Measurements from ENCODE around the gene SLC11A2. TPM values are rescaled to one million over a fixed set of nuclear protein-coding genes. Genes with fewer than 3 reads are reported as not detected.

SLC11A2 gene
- 76.4 and 78.5 TPM in 2 replicates for total RNA-seq (2014; rRNA removed; shearing (Covaris generic))

DNA sequence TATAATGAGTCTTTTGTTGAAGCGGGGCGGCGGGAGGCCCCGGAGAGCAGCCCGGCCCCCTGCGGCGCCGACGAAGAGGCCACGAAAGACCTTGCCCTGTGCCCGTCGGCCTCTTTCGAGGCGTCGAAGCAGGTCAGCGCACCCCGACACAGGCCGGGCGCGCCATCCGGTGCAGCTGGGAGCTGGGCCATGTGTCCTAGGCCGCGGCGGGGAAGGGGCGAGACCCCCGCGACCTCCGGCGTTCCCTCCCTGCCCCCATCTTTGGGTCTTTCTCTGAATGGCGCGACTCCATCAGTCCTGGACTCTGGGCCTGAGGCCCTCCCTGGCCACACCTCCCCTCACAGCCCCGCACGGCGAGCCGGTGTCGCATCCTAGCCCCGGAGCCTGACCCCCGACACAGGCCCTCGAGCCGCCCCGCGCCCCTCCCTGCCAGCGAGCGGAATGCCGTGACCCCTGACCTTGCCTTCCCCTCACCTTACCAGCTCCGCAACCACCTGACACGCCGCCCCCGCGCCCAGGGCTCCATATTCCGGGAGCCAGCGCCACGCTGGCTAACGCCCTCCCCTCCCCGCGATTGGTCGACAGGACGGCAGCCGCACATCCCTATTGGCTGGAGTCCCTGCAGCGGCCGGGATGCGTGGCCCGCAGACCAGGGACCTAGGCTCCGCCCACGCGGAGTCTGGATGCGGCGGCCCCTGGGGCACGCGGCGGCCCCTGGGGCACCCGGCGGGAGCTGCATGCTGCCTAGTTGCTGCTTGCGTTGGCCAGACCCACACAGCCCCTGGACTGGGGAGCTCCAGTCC lies at the start of gene SLC11A2:
TSS of gene SLC11A2 (minus strand) at position 549 of the 803 bp plus-strand sequence. CDS start 15,656 bp downstream, outside the sequence.
- Histone ChIP-seq H3K9me3 (replicated peaks) (no peaks in the 10 kb centered on the region), H3K27me3 (no peaks in the 10 kb centered on the region), H3K4me3 (peak within 1 kb of the TSS; percentile 86), H3K27ac (peak within 1 kb of the TSS; percentile 92), H3K36me3 (no peaks in the 10 kb centered on the region), H3K4me1 (peaks cover under 1% of the 10 kb centered on the region)
- DNase-seq: peak; percentile 98

DNA sequence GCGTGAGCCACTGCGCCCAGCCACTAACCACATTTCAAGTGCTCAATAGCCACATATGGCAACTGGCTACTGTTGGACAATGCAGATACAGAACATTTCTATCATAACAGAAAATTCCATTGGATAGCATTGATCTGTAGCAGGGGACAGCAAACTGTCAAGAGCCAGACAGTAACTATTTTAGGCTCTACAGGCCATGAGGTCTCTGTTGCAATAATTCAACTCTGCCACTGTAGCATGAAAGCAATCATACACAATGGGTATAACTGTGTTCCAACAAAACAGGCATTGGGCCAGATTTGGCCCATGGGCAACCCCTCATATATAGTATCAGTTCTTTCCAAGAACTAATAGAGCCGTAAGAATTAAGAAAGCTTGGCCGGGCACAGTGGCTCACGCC lies 49.2 kb upstream of the SLC11A2 start:
- Histone ChIP-seq H3K4me1 (peaks cover 69% of the 10 kb centered on the region), H3K27ac (peak overlapping the region; percentile 41; the same call in 1 of the 2 replicates)

DNA sequence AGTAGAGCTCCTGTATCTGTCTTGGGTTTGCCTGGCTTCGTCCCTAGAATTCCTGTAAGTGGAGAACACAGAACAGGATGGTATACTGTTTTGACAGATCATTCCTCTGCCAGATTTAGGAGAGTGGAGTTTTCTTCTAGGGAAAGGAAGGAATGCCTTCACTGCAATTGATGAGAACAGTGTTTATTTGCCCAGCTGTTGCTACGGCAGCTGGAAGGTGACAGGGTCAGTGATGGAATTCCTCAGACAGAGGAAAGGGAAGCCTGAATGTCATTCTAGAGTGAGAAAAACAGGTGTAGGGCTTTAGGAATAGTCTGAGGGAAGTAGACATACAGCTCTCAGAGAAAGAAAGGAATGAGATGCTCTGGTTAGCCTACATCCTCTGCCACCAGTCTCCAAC lies 45.5 kb upstream of the SLC11A2 start:
- Histone ChIP-seq H3K4me1 (peaks cover 51% of the 10 kb centered on the region), H3K27me3 (no peaks in the 10 kb centered on the region), H3K9me3 (replicated peaks) (no peaks in the 10 kb centered on the region), H3K27ac (peak overlapping the region; percentile 84), H3K4me3 (no peak overlapping the region), H3K36me3 (peaks cover 70% of the 10 kb centered on the region)
- peak; percentile 94 to 99 for DNase-seq

More for the DNA sequence above, 49.2 kb upstream of the SLC11A2 start:
- Histone ChIP-seq H3K36me3 (peaks cover 43% of the 10 kb centered on the region), H3K27me3 (no peaks in the 10 kb centered on the region), H3K9me3 (replicated peaks) (no peaks in the 10 kb centered on the region), H3K4me3 (no peak overlapping the region)
- no peak for DNase-seq

DNA sequence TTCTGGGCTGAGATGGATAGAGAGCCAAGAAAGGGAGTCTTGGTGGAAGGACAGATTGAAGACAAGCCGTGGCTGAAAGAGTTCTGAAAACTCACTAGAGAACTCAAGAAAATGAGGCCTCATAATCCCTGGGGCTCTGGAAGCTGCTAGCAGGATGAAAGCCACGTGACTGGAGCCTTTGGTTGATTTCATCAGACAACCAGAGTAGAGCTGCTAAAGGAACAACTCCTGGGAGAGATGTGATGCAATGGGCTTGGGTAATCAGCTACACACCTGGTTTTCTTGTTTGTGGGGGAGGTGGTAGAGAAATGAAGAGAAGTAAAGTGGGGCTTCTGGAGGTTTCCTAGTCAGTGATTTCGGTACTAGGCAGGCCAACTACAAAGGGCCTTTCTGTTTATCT lies 43.8 kb upstream of the SLC11A2 start:
- Histone ChIP-seq H3K4me3 (no peak overlapping the region), H3K27me3 (no peaks in the 10 kb centered on the region), H3K4me1 (peaks cover 34% of the 10 kb centered on the region), H3K36me3 (peaks cover 78% of the 10 kb centered on the region), H3K9me3 (replicated peaks) (no peaks in the 10 kb centered on the region), H3K27ac (peak overlapping the region; percentile 2; the same call in 1 of the 2 replicates)
- no peak for DNase-seq

DNA sequence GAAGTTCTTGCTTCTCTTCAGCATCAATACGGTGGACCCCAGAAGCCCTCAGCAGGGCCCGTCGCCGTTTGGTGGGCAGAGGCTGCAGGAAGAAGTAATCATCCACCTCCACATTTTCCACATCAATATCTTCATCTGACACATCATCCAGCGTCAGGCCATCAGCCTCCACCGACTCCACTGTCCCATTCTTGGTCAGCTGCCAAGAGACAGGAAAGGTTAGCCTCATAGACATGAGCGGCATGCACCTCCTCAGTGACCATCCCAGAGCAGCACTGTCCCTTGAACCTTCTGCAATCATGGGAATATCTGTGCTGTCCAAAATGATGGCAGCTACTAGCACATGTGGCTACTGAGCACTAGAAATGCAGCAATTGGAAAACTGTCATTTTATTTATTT lies 41.6 kb upstream of the SLC11A2 start:
- no peaks in the 10 kb centered on the region for H3K9me3 ChIP-seq (replicated peaks)
- H3K27me3 ChIP-seq: no peaks in the 10 kb centered on the region
- H3K4me1 ChIP-seq: peaks cover 25% of the 10 kb centered on the region
- H3K27ac ChIP-seq: no peak overlapping the region
- peaks cover 79% of the 10 kb centered on the region for H3K36me3 ChIP-seq
- no peak overlapping the region for H3K4me3 ChIP-seq
- DNase-seq: no peak

DNA sequence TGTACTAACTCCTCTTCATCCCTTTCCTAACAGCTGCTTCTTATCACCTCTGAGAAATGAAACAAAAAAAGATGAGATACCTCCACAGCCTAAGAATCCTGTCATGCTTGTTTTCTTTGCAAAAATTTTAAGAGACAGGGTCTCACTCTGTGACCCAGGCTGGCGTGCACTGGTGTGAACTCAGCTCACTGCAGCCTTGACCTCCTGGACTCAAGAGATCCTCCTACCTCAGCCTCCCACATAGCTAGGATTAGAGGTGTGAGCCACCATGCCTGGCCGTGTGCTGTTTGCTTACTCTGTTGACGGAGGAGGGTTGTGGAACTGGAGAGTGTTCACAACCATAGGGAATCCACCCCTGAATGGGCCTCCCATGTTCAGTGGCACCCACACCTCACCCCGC lies 41.0 kb upstream of the SLC11A2 start:
- H3K9me3 ChIP-seq (replicated peaks): no peaks in the 10 kb centered on the region
- peaks cover 82% of the 10 kb centered on the region for H3K36me3 ChIP-seq
- no peak overlapping the region for H3K27ac ChIP-seq
- no peak for DNase-seq
- H3K27me3 ChIP-seq: no peaks in the 10 kb centered on the region
- no peak overlapping the region for H3K4me3 ChIP-seq
- peaks cover 22% of the 10 kb centered on the region for H3K4me1 ChIP-seq

DNA sequence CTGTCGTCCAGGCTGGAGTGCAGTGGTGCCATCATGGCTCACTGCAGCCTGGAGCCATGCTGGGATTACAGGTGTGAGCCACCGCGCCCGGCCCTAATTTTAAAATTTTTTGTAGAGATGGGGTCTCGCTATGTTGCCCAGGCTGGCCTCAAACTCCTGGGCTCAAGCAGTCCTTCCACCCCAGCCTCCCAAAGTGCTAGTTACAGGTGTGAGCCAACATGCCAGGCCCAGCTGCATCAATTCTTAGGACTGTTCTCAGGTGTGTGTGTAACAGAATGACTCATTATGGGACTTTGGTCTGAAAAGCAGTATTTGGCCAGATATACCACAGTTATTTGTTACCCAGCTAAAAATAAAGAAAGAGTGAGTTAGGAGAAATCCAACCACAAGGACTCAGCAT lies 39.3 kb upstream of the SLC11A2 start:
- no peak overlapping the region for H3K4me3 ChIP-seq
- no peak overlapping the region for H3K27ac ChIP-seq
- no peaks in the 10 kb centered on the region for H3K9me3 ChIP-seq (replicated peaks)
- H3K36me3 ChIP-seq: peaks cover 91% of the 10 kb centered on the region
- DNase-seq: no peak
- H3K27me3 ChIP-seq: no peaks in the 10 kb centered on the region
- H3K4me1 ChIP-seq: peaks cover 8% of the 10 kb centered on the region

DNA sequence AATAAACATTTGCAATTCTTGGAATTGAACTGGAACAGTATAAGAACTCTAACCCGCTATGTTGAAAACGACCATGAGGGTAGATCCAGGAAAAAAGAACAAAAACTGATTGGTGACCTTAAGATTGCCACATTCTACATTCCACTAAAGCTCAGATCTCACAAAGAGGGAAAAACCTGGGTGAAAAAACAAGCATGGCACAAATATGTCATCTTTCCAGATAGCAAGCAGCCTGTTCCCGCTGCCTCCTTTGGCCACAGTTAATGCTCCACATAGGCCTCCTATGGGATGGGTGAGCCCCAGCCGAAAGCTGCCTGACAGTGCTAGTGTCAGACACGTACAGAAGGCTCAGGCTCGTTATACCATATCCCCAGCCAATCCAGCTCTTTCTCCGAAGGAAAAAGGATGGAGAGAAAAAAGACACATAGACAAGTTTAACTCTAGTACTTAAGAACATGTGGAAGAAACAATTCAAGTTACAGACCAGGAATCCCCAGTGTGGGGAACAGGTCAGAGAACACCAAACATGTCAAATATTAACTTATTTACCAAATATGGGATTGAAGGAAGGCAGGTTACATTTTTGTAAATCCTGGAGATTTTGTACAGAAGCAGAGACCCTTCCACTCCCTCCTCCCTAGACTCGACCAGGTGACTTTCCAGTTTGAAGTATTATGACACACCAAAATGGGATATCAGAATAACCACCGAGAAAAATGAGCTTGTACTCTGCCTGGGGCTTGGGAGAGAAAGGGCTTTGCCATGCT lies 36.6 kb upstream of the SLC11A2 start:
- H3K4me1 ChIP-seq: no peaks in the 10 kb centered on the region
- H3K27ac ChIP-seq: no peak overlapping the region
- DNase-seq: no peak
- H3K36me3 ChIP-seq: peaks cover 89% of the 10 kb centered on the region
- no peaks in the 10 kb centered on the region for H3K9me3 ChIP-seq (replicated peaks)
- H3K4me3 ChIP-seq: no peak overlapping the region
- H3K27me3 ChIP-seq: no peaks in the 10 kb centered on the region

DNA sequence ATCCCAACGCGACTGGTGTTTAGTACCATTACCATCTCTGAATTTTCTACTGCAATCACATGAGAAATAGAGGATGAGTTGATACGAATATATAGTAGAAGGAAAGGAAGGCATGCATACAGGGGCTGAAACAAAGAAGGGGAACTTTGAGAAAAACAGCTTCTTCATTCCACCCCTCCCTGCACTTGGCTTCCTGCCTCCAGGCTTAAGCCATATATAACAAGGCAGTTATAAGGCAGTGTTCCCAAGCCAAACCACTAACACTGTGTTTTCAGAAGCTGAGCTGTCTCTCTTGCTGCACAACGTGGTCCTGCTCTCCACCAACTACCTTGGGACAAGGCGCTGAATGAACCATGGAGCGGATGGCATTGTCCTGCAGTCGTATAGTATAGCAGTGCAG lies 32.9 kb upstream of the SLC11A2 start:
- Histone ChIP-seq H3K9me3 (replicated peaks) (no peaks in the 10 kb centered on the region), H3K4me1 (no peaks in the 10 kb centered on the region), H3K36me3 (peaks cover 71% of the 10 kb centered on the region), H3K4me3 (no peak overlapping the region), H3K27me3 (no peaks in the 10 kb centered on the region), H3K27ac (no peak overlapping the region)
- DNase-seq: no peak

DNA sequence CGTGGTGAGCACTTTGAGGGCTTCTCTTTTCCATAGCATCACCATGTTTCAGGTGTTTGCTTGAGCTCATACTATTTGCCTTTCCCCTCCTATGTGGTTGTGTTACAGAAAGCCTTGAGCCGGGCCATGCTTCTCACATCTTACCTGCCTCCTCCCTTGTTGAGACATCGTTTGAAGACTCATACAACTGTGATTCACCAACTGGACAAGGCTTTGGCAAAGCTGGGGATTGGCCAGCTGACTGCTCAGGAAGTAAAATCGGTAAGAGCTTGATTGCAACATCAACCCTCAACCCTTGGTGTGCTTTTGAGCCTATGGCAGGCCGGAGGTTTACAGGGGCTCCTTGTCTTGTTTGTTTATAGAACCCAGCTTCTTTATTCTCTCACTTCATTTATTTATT lies 30.1 kb upstream of the SLC11A2 start:
- Histone ChIP-seq H3K36me3 (peaks cover 47% of the 10 kb centered on the region), H3K27me3 (no peaks in the 10 kb centered on the region), H3K4me1 (peaks cover 10% of the 10 kb centered on the region), H3K9me3 (replicated peaks) (no peaks in the 10 kb centered on the region), H3K27ac (no peak overlapping the region), H3K4me3 (no peak overlapping the region)
- DNase-seq: no peak

DNA sequence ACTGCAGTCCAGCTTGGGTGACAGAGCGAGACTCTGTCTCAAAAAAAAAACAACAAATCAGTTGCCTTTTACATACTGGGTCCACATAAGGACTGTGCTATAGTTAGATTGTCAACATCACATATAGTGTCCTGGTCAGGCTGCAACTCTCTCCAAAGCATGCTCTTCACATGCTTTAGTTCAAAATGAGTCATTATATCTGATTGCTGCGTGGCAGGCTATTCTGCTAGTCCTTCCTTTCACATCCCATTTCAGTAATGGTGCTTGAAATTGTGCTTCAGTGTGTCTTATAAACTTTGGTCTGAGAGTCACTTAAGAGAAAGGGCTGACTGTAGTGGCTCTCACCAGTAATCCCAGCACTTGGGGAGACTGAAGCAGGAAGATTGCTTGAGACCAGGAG lies 28.9 kb upstream of the SLC11A2 start:
- Histone ChIP-seq H3K27me3 (no peaks in the 10 kb centered on the region), H3K36me3 (peaks cover 38% of the 10 kb centered on the region), H3K27ac (no peak overlapping the region), H3K4me1 (peaks cover 14% of the 10 kb centered on the region), H3K9me3 (replicated peaks) (no peaks in the 10 kb centered on the region), H3K4me3 (no peak overlapping the region)
- no peak for DNase-seq

DNA sequence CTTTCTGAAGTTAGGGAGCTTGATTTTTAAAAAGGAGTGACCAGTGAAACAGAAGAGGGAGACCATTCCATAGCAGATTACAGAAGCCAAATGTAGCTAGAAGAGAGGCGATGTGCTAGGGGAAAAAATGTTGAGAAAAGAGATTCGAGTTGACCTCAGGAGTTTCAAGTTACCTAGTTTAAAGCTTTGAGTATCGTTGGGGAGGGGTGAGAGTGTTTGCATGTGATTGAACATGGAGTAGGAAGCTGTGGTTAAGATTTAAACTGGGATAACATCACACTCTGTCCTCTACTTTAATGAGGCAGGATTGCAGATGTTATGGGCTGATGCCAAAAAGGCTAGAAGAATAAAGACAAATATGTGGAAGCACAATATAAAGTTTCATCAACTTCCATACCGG lies 25.6 kb upstream of the SLC11A2 start:
- Histone ChIP-seq H3K9me3 (replicated peaks) (no peaks in the 10 kb centered on the region), H3K27me3 (no peaks in the 10 kb centered on the region), H3K27ac (no peak overlapping the region), H3K4me1 (peaks cover 23% of the 10 kb centered on the region), H3K36me3 (peaks cover 14% of the 10 kb centered on the region), H3K4me3 (no peak overlapping the region)
- peak; percentile 39 to 75 for DNase-seq

DNA sequence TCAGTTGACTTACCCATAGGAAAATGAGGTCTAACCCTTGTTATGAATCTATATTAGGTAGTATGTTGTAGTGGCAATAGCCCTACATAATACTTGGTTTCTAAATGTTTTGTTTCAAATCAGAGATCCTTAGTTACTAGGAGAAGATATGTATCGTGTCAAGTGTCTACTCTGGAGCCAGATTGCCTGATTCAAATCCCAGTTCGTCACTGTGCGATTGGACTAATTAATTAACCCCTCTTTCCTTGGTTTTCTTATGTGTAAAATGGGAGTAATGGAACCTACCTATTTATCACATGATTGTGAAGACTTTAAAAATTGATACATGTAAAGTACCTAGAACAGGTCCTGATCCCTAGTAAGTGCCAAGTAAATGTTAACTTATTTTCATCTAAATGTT lies 23.3 kb upstream of the SLC11A2 start:
- DNase-seq: no peak
- no peaks in the 10 kb centered on the region for H3K9me3 ChIP-seq (replicated peaks)
- H3K4me1 ChIP-seq: peaks cover 23% of the 10 kb centered on the region
- peaks cover 5% of the 10 kb centered on the region; the same call in 1 of the 2 replicates for H3K36me3 ChIP-seq
- H3K27ac ChIP-seq: no peak overlapping the region
- peak overlapping the region; percentile 74; the same call in 1 of the 2 replicates for H3K4me3 ChIP-seq
- no peaks in the 10 kb centered on the region for H3K27me3 ChIP-seq

DNA sequence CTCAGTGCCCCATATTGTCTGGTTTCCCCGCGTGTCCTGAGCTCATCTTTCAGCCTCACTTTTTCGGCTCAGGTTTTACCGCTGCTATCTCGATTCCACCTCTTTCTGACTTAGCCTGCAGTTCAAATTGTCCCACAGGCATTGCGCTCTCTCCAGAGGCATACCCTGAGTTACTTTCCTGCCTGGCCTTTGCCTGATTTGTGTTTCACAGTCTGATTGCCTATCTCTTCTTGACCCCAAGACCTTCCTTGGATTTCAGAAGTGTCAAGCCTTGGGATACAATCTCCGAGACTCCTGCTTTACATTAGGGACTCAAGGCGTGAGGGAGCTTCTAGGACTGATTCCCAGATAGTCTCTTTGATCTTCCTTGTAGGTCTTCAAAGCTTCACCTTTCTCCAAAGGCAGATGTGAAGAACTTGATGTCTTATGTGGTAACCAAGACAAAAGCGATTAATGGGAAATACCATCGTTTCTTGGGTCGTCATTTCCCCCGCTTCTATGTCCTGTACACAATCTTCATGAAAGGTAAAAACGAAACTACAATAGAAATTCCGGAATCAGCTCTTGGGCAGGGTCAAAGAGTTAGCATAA lies 22.6 kb upstream of the SLC11A2 start:
- DNase-seq: no peak
- peaks cover 5% of the 10 kb centered on the region; the same call in 1 of the 2 replicates for H3K36me3 ChIP-seq
- no peaks in the 10 kb centered on the region for H3K9me3 ChIP-seq (replicated peaks)
- H3K27me3 ChIP-seq: no peaks in the 10 kb centered on the region
- peak overlapping the region; percentile 72 for H3K27ac ChIP-seq
- H3K4me1 ChIP-seq: peaks cover 23% of the 10 kb centered on the region
- peak overlapping the region; percentile 74 for H3K4me3 ChIP-seq

All from SJCRH30 (cell line).